ENCODE results near the gene TFEB.

DNA sequence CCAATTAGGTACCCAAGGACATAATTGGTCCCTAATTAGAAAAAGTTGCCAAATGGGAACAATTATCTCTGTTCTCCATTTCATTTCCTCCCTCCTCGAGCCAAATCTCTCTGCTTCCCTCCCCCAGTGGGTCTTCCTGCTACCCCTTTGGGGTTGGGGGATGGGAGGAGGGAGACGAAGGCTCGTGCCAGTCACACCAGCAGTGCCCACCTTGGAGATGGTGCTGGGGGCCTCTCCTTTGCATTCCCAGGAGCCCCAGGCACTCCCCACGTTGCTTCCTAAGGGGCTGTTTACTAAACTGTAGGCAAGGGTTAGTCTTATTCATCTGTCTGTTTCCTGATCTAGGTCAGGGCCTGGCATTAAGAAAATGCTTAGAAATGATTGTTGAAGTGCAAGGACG is 64.0 kb downstream of the TFEB start:
- TF ChIP-seq POLR2A (IDR thresholded peaks at IDR 0.05) (no peak), POLR2AphosphoS5 (IDR thresholded peaks at IDR 0.05) (no peak)
- TF ChIP-seq, protein P1, sequence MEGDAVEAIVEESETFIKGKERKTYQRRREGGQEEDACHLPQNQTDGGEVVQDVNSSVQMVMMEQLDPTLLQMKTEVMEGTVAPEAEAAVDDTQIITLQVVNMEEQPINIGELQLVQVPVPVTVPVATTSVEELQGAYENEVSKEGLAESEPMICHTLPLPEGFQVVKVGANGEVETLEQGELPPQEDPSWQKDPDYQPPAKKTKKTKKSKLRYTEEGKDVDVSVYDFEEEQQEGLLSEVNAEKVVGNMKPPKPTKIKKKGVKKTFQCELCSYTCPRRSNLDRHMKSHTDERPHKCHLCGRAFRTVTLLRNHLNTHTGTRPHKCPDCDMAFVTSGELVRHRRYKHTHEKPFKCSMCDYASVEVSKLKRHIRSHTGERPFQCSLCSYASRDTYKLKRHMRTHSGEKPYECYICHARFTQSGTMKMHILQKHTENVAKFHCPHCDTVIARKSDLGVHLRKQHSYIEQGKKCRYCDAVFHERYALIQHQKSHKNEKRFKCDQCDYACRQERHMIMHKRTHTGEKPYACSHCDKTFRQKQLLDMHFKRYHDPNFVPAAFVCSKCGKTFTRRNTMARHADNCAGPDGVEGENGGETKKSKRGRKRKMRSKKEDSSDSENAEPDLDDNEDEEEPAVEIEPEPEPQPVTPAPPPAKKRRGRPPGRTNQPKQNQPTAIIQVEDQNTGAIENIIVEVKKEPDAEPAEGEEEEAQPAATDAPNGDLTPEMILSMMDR (IDR thresholded peaks at IDR 0.05 in 8 of 11, conservative IDR thresholded peaks at IDR 0.05 in 3 of 11), result no peak

Data from spleen (tissue), 7 donors.